ENCODE measurements around the gene CDH8. TPM values are rescaled to one million over a fixed set of nuclear protein-coding genes. Genes with fewer than 3 reads are reported as not detected.
"Not testable (repeated sequence)": the region's sequence is repeated elsewhere in the genome, so short reads cannot be mapped to it uniquely, and the experiment has no call there.

CDH8 gene
- total and polyA plus RNA-seq, 4 donors, result 0.09 TPM; not detected in 3

DNA sequence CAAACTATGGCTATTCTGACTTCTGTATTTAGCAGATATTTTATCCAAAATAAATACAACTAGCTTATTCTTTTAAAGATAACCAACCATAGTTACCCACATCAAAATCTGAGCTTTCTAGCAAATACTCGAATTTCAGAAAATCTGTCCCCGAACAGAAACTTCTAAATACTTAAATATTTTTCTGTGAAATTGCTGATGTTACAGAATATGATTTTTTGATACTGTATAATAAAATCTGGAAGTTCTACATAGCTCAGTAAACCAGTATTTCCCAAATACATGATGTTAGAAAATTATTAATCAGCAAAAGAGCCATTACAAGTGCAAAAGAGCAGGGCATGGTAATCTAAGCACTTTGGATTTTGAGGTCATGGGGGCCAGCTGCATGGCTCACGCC lies 114.9 kb downstream of the CDH8 start:
- Histone ChIP-seq H3K27ac (ENCODE audit: low read depth in 1 of 2, low read length in 2 of 2) (no peak overlapping the region), H3K9ac (ENCODE audit: low read depth in 1 of 2, low read length in 2 of 2) (no peak overlapping the region), H3K9me3 (ENCODE audit: control insufficient read depth in 4 of 4, low read length in 3 of 4) (no peaks in the 10 kb centered on the region), H3K4me1 (ENCODE audit: control insufficient read depth in 4 of 4, insufficient read depth in 4 of 4, low read length in 3 of 4) (no peaks in the 10 kb centered on the region), H3K27me3 (ENCODE audit: control insufficient read depth in 4 of 4, insufficient read depth in 4 of 4, low read length in 3 of 4) (no peaks in the 10 kb centered on the region), H3K36me3 (ENCODE audit: control insufficient read depth in 4 of 4, insufficient read depth in 3 of 4, low read depth in 1 of 4, low read length in 3 of 4) (no peaks in the 10 kb centered on the region), H3K4me3 (ENCODE audit: low read depth in 1 of 3, low read length in 3 of 3) (no peak overlapping the region)
- no peak for DNase-seq (ENCODE audit: low spot score)
- 78% methylated on average over 3 of the region's 3 CpGs for WGBS
- no peak for TF ChIP-seq FOXA1 (IDR thresholded peaks at IDR 0.05)

GRCh38 chr16:61917865-61918826 lies 118.1 kb downstream of the CDH8 start:
- H3K4me1 ChIP-seq (ENCODE audit: control insufficient read depth in 4 of 4, insufficient read depth in 4 of 4, low read length in 3 of 4); H3K4me3 ChIP-seq (ENCODE audit: low read depth in 1 of 3, low read length in 3 of 3); DNase-seq (ENCODE audit: low spot score); H3K9me3 ChIP-seq (ENCODE audit: control insufficient read depth in 4 of 4, low read length in 3 of 4); H3K36me3 ChIP-seq (ENCODE audit: control insufficient read depth in 4 of 4, insufficient read depth in 3 of 4, low read depth in 1 of 4, low read length in 3 of 4); H3K9ac ChIP-seq (ENCODE audit: low read depth in 1 of 2, low read length in 2 of 2); H3K27ac ChIP-seq (ENCODE audit: low read depth in 1 of 2, low read length in 2 of 2); H3K27me3 ChIP-seq (ENCODE audit: control insufficient read depth in 4 of 4, insufficient read depth in 4 of 4, low read length in 3 of 4): not testable (repeated sequence)
- WGBS, result 73% methylated on average over 35 of the region's 37 CpGs

GRCh38 chr16:61915569-61915968 lies 120.7 kb downstream of the CDH8 start:
- no peak overlapping the region for H3K9ac ChIP-seq (ENCODE audit: low read depth in 1 of 2, low read length in 2 of 2)
- no peaks in the 10 kb centered on the region for H3K36me3 ChIP-seq (ENCODE audit: control insufficient read depth in 4 of 4, insufficient read depth in 3 of 4, low read depth in 1 of 4, low read length in 3 of 4)
- H3K27me3 ChIP-seq (ENCODE audit: control insufficient read depth in 4 of 4, insufficient read depth in 4 of 4, low read length in 3 of 4), result no peaks in the 10 kb centered on the region
- no peak for TF ChIP-seq RAD21 (IDR thresholded peaks at IDR 0.05)
- no peak for TF ChIP-seq EGR1 (IDR thresholded peaks at IDR 0.05; ENCODE audit: low read depth in 2 of 2)
- no peak for TF ChIP-seq FOXA1 (IDR thresholded peaks at IDR 0.05)
- no peak for TF ChIP-seq ATF3 (IDR thresholded peaks at IDR 0.05)
- TF ChIP-seq HNF4A (conservative IDR thresholded peaks at IDR 0.05), result no peak
- TF ChIP-seq NR2F2 (IDR thresholded peaks at IDR 0.05), result no peak
- TF ChIP-seq GABPA (IDR thresholded peaks at IDR 0.05 in 1 of 2, conservative IDR thresholded peaks at IDR 0.05 in 1 of 2), result no peak
- TF ChIP-seq SP1 (IDR thresholded peaks at IDR 0.05), result no peak
- TF ChIP-seq FOXA2 (IDR thresholded peaks at IDR 0.05), result no peak
- no peak for TF ChIP-seq JUND (IDR thresholded peaks at IDR 0.05)
- no peak for TF ChIP-seq HNF4G (IDR thresholded peaks at IDR 0.05)
- no peak for TF ChIP-seq RXRA (IDR thresholded peaks at IDR 0.05)
- TF ChIP-seq, protein P1, sequence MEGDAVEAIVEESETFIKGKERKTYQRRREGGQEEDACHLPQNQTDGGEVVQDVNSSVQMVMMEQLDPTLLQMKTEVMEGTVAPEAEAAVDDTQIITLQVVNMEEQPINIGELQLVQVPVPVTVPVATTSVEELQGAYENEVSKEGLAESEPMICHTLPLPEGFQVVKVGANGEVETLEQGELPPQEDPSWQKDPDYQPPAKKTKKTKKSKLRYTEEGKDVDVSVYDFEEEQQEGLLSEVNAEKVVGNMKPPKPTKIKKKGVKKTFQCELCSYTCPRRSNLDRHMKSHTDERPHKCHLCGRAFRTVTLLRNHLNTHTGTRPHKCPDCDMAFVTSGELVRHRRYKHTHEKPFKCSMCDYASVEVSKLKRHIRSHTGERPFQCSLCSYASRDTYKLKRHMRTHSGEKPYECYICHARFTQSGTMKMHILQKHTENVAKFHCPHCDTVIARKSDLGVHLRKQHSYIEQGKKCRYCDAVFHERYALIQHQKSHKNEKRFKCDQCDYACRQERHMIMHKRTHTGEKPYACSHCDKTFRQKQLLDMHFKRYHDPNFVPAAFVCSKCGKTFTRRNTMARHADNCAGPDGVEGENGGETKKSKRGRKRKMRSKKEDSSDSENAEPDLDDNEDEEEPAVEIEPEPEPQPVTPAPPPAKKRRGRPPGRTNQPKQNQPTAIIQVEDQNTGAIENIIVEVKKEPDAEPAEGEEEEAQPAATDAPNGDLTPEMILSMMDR (IDR thresholded peaks at IDR 0.05; ENCODE audit: low read depth, low read length, missing input control), result no peak
- WGBS, result 76% methylated on average over 3 of the region's 3 CpGs
- no peak overlapping the region for H3K27ac ChIP-seq (ENCODE audit: low read depth in 1 of 2, low read length in 2 of 2)
- H3K4me3 ChIP-seq (ENCODE audit: low read depth in 1 of 3, low read length in 3 of 3), result no peak overlapping the region
- H3K4me1 ChIP-seq (ENCODE audit: control insufficient read depth in 4 of 4, insufficient read depth in 4 of 4, low read length in 3 of 4), result no peaks in the 10 kb centered on the region
- H3K9me3 ChIP-seq (ENCODE audit: control insufficient read depth in 4 of 4, low read length in 3 of 4), result no peaks in the 10 kb centered on the region
- no peak for DNase-seq (ENCODE audit: low spot score)
